ENCODE measurements around the gene SOCS1. TPM values are rescaled to one million over a fixed set of nuclear protein-coding genes. Genes with fewer than 3 reads are reported as not detected.

SOCS1 gene
- total and polyA plus RNA-seq, 2 donors (not counting 1 experiment from before 2014, with no cell fraction given), result 29.7 to 107 TPM

DNA sequence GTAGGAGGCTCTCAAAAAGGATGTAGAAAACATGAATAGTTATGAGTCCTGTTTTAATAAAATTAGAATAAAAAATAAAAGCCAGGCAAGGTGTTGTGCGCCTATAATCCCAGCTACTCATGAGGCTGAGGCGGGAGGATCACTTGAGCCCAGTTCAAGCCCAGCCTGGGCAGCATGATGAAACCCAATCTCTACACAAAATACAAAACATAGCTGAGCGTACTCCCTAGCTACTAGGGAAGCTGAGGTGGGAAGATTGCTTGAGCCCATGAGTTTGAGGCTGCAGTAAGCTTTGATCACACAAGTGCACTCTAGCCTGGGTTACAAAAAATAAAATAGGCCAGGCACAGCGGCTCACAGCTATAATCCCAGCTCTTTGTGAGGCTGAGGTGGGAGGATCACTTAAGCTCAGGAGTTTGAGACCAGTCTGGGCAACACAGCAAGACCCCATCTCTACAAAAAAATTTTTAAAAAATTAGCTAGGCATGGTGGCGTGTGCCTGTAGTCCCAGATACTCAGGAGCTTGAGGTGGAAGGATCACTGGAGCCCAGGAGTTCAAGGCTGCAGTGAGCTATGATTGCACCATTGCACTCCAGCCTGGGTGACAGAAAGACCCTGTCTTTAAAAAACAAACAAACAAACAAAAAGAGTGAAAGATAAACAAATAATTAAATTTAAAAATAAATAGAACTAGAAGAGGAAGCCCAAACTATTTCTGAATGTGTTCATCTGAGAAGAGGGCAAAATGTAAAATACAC, 42.3 kb upstream of the SOCS1 start:
- no peaks in the 10 kb centered on the region for H3K9me3 Mint-ChIP-seq (ENCODE audit: insufficient read depth)
- Histone ChIP-seq H3K9me3 (ENCODE audit: control extremely low read depth in 1 of 3, control insufficient read depth in 2 of 3, insufficient read depth in 1 of 3, low read length in 2 of 3) (no peaks in the 10 kb centered on the region), H3K79me2 (ENCODE audit: control insufficient read depth, insufficient read depth, low read length) (no peaks in the 10 kb centered on the region), H3K9ac (ENCODE audit: low read length) (no peak overlapping the region), H3K36me3 (replicated peaks in 1 of 2; ENCODE audit: control extremely low read depth in 1 of 2, control insufficient read depth in 1 of 2, extremely low read depth in 1 of 2, insufficient read depth in 2 of 2, low read length in 1 of 2) (no peaks in the 10 kb centered on the region), H2AFZ (ENCODE audit: insufficient read depth, low read depth, low read length, poor library complexity, severe bottlenecking) (peak overlapping the region; percentile 48), H3K27me3 (replicated peaks in 1 of 4; ENCODE audit: control extremely low read depth in 1 of 4, control insufficient read depth in 3 of 4, insufficient read depth in 4 of 4, low read length in 3 of 4) (no peaks in the 10 kb centered on the region), H3K4me3 (ENCODE audit: control extremely low read depth in 1 of 5, extremely low read depth in 1 of 5, insufficient read depth in 1 of 5, low read depth in 2 of 5, low read length in 4 of 5) (peak overlapping the region in 1 of 5 experiments; percentile 11), H3K4me1 (ENCODE audit: control insufficient read depth in 2 of 2, insufficient read depth in 2 of 2, low read length in 2 of 2) (peaks cover 61 to 66% of the 10 kb centered on the region in 2 donors), H3K4me2 (replicated peaks; ENCODE audit: low read depth, low read length, poor library complexity, severe bottlenecking) (peak overlapping the region; percentile 76), H4K20me1 (ENCODE audit: control insufficient read depth, insufficient read depth, low read length, poor library complexity, severe bottlenecking) (no peaks in the 10 kb centered on the region), H3K27ac (ENCODE audit: low read length in 2 of 2) (peak overlapping the region; percentile 67 to 73)
- ATAC-seq (ENCODE audit: low read depth), result no peak
- H3K4me3 Mint-ChIP-seq, result peak overlapping the region; percentile 67
- intact Hi-C loops (cut with micrococcal nuclease), result no loop called here
- ChIA-PET CTCF (interaction anchor here (0.6 to 4.3 kb wide), 31 partner anchors 11 to 384 kb away, joined by 3 to 136 read pairs (median 5); partner anchors contain the start of genes DEXI, PRM2, RMI2 and SOCS1), POLR2A (interaction anchor here (0.6 to 4.5 kb wide), 22 partner anchors 11 to 534 kb away, joined by 3 to 118 read pairs (median 4); partner anchors contain the start of gene SOCS1)
- peak overlapping the region; percentile 93 for H3K27ac Mint-ChIP-seq
- WGBS (ENCODE audit: insufficient coverage), result 100% methylated on average over 1 of the region's 5 CpGs
- DNase-seq, result no peak
- TF ChIP-seq EZH2 (IDR thresholded peaks at IDR 0.05; ENCODE audit: borderline replicate concordance, insufficient read depth, low read depth, low read length, poor library complexity, severe bottlenecking), result no peak
- TF ChIP-seq, protein P1, sequence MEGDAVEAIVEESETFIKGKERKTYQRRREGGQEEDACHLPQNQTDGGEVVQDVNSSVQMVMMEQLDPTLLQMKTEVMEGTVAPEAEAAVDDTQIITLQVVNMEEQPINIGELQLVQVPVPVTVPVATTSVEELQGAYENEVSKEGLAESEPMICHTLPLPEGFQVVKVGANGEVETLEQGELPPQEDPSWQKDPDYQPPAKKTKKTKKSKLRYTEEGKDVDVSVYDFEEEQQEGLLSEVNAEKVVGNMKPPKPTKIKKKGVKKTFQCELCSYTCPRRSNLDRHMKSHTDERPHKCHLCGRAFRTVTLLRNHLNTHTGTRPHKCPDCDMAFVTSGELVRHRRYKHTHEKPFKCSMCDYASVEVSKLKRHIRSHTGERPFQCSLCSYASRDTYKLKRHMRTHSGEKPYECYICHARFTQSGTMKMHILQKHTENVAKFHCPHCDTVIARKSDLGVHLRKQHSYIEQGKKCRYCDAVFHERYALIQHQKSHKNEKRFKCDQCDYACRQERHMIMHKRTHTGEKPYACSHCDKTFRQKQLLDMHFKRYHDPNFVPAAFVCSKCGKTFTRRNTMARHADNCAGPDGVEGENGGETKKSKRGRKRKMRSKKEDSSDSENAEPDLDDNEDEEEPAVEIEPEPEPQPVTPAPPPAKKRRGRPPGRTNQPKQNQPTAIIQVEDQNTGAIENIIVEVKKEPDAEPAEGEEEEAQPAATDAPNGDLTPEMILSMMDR (IDR thresholded peaks at IDR 0.05), result no peak
- peaks cover 65% of the 10 kb centered on the region for H3K4me1 Mint-ChIP-seq
- no peaks in the 10 kb centered on the region for H3K27me3 Mint-ChIP-seq

Measured in B cell (primary cell).